Activated CD4-positive, alpha-beta T cell treated with anti-CD3 and anti-CD28 coated beads for 36 hours (primary cell): ENCODE results near the gene TET2. TPM values are rescaled to one million over a fixed set of nuclear protein-coding genes. Genes with fewer than 3 reads are reported as not detected.

ENCODE experiments used
- ATAC-seq: fragments of 200-7000 bp; cut with Tn5 transposase; one replicate; pipeline ENCODE4 v1.10.0; 2021; ENCODE audit warnings: mild to moderate bottlenecking, moderate library complexity
- CTCF ChIA-PET: fragments of 350-600 bp; sonication (Branson Sonifier 250); formaldehyde crosslinking; loops from one replicate; lab custom pipeline; 2021; ENCODE audit warnings: antibody characterized with exemption; lab: Charles Lee
- POLR2A ChIA-PET: fragments of 350-600 bp; sonication (Branson Sonifier 250); formaldehyde crosslinking; loops from one replicate; lab custom pipeline; 2021; ENCODE audit warnings: antibody characterized with exemption, inconsistent platforms; lab: Charles Lee
- DNase-seq: peaks from one replicate; pipeline ENCODE4 v3.0.0-alpha.2; 2020
- H3K27ac Mint-ChIP-seq: one replicate; pipeline ENCODE4 v1.8.0; 2021; ENCODE audit warnings: mixed read lengths
- H3K27me3 Mint-ChIP-seq: one replicate; pipeline ENCODE4 v1.8.0; 2021; ENCODE audit warnings: mixed read lengths
- H3K36me3 Mint-ChIP-seq: one replicate; pipeline ENCODE4 v1.8.0; 2021; ENCODE audit warnings: low read depth, mixed read lengths
- H3K4me1 Mint-ChIP-seq: one replicate; pipeline ENCODE4 v1.8.0; 2021; ENCODE audit warnings: mixed read lengths
- H3K4me3 Mint-ChIP-seq: one replicate; pipeline ENCODE4 v1.8.0; 2021; ENCODE audit warnings: mild to moderate bottlenecking, moderate library complexity, mixed read lengths
- H3K9me3 Mint-ChIP-seq: one replicate; pipeline ENCODE4 v1.8.0; 2021; ENCODE audit warnings: low read depth, mixed read lengths
- intact Hi-C, 2 experiments: fragments of 100-400 bp; cut with DNase I in 1 of 2; cut with micrococcal nuclease in 1 of 2; formaldehyde crosslinking; loops; one replicate each; pipeline versions ENCODE4 v1.14.2 to v1.15.1; 2022 to 2024; cut with DNase I, micrococcal nuclease
- total RNA-seq, 2 experiments: library from RNA; stranded (reverse); gene quantifications; one replicate each; pipeline ENCODE4 v1.2.3, GENCODE V29; 2021

The TET2 gene
- total RNA-seq, 2 experiments from 2014 or later, result 35.0 to 40.6 TPM

DNA sequence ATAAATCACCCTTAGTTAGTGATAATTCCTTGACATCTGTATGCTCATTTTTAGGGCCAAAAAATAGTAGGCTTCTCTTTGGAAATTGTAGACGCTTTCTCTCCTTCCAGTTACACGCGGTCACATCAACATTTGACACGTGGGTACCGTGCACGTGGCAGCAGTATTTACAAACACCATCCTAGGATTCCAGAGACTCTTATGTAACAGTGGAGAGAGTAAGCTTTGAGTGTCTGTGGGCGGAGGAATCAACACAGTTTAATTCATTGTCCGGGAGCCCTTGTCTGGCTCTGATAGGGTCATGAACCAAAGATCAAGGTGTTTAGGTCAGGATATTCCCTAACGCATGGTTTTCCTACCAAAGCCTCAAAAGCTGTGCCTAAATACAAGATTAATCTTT is 12.2 kb downstream of the TET2 start:
- no peaks in the 10 kb centered on the region for H3K27me3 Mint-ChIP-seq
- intact Hi-C loops, result no loop called here
- ATAC-seq, result no peak
- ChIA-PET CTCF (interaction anchor here (0.6 kb wide), 1 partner anchor 19 kb away, joined by 5 read pairs; no protein-coding TSS in a partner anchor), POLR2A (no interaction called here)
- peaks cover 37% of the 10 kb centered on the region for H3K4me1 Mint-ChIP-seq
- DNase-seq, result no peak
- no peak overlapping the region for H3K4me3 Mint-ChIP-seq
- H3K36me3 Mint-ChIP-seq, result peaks cover 18% of the 10 kb centered on the region
- H3K27ac Mint-ChIP-seq, result no peak overlapping the region
- H3K9me3 Mint-ChIP-seq, result no peaks in the 10 kb centered on the region

DNA sequence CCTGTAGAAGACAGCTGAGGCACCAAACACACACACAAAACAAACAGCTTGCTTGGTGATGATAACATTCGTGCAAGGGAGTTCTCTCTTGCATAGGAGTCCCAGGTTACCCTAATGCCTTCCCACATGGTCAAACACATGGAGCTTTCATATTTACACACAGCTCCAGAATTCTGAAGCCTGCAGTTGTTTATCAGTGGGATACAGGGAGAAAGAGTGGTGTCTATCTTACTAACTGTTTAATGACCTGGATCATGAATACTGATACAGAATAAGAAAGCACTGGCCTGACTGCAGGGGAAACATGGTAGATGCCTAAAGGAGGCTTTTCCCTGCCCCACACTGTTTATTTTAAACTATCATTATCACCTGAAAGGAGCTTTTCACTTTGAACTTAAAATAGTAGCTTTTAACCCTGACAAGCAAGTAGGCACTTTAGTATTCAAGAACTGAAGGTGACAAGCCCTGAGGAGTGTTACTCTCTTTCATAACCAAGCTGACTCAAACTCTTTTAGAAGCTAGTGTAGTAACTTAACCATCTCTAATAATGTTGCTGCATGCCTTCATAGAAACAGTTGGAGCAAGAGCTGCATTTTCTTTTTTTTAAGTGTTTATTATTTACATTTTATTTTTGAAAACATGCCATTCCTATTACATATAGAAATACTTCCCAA is 15.6 kb downstream of the TET2 start:
- ChIA-PET CTCF (interaction anchor here (0.6 to 1.8 kb wide), 4 partner anchors 29 to 69 kb away, joined by 3 to 5 read pairs (median 4); no protein-coding TSS in a partner anchor), POLR2A (no interaction called here)
- Mint-ChIP-seq H3K4me3 (no peak overlapping the region), H3K4me1 (peaks cover 12% of the 10 kb centered on the region), H3K27me3 (no peaks in the 10 kb centered on the region), H3K9me3 (no peaks in the 10 kb centered on the region), H3K27ac (no peak overlapping the region), H3K36me3 (peaks cover 20% of the 10 kb centered on the region)
- no peak for ATAC-seq
- intact Hi-C loops, result no loop called here
- no peak for DNase-seq

DNA sequence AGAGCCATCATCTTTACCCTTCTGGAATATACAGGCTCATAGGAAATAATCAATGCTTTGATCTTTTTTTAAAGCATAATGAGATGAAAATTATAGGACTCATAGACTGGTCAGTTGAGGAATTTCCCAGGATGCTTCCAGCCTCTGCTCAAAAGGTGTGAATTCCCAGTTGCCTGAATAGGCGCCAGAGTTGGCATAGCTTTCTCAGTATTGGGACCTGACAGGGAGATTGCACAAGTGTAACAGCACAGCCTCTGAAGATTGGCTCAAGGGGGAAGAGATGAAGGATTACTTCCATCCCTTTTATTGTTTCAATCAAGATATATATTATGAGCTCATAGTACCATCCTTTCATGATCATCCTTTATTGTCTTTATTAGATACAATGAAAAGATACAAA is 17.9 kb downstream of the TET2 start:
- intact Hi-C loops, result no loop called here
- ATAC-seq, result no peak
- Mint-ChIP-seq H3K36me3 (peaks cover 33% of the 10 kb centered on the region), H3K9me3 (peaks cover 4% of the 10 kb centered on the region), H3K27ac (no peak overlapping the region), H3K27me3 (no peaks in the 10 kb centered on the region), H3K4me1 (peaks cover 12% of the 10 kb centered on the region), H3K4me3 (no peak overlapping the region)
- ChIA-PET POLR2A (no interaction called here), CTCF (interaction anchor here (1.8 kb wide), 1 partner anchor 67 kb away, joined by 5 read pairs; no protein-coding TSS in a partner anchor)
- DNase-seq, result no peak

DNA sequence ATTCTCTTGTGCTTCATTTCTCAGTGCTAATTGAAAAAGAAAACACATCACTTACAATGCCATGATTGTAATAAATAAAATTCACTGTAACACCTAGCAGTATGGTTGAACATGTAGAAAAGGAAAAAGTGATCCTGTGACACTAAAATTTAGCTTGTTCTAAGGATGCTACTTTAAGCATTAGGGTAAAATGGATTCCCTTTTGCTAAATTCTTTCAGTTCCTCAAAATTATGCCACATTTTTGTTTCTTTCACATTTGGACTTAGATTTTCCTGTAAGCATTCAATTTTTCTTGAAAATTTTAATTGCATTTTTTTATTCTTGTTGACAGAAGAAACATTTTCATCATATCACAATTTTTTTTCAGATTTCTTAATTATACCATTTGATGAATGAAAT is 19.4 kb downstream of the TET2 start:
- peaks cover 13% of the 10 kb centered on the region for H3K4me1 Mint-ChIP-seq
- ATAC-seq, result no peak
- no peak overlapping the region for H3K27ac Mint-ChIP-seq
- H3K27me3 Mint-ChIP-seq, result no peaks in the 10 kb centered on the region
- POLR2A ChIA-PET, result no interaction called here
- CTCF ChIA-PET, result no interaction called here
- H3K36me3 Mint-ChIP-seq, result peaks cover 44% of the 10 kb centered on the region
- intact Hi-C loops, result no loop called here
- H3K9me3 Mint-ChIP-seq, result peaks cover 4% of the 10 kb centered on the region
- no peak overlapping the region for H3K4me3 Mint-ChIP-seq
- no peak for DNase-seq

DNA sequence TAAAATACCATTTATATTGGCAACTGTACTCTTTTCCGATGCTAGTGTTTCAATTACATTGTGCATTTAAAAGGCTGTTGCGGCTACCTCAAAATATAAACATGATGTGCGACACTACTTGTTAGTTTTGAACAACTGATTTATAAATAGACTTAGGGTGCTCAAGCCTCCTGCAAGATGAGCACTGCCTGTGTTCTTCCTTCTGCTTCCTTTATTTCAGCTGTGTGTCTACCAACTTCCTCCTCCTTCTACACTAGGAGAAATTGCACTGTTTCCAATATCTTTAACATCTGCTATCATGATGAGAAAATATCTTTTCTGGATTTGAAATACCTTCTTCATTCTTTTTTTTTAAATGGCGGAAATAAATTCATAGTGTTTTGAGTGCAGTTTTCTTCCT is 24.0 kb downstream of the TET2 start:
- ChIA-PET CTCF (no interaction called here), POLR2A (interaction anchor here (0.7 kb wide), 1 partner anchor 11 kb away, joined by 4 read pairs; no protein-coding TSS in a partner anchor)
- no peak overlapping the region for H3K27ac Mint-ChIP-seq
- H3K4me1 Mint-ChIP-seq, result peaks cover 15% of the 10 kb centered on the region
- no peak overlapping the region for H3K4me3 Mint-ChIP-seq
- no peak for ATAC-seq
- no peaks in the 10 kb centered on the region for H3K27me3 Mint-ChIP-seq
- no peak for DNase-seq
- H3K9me3 Mint-ChIP-seq, result peaks cover 22% of the 10 kb centered on the region
- peaks cover 65% of the 10 kb centered on the region for H3K36me3 Mint-ChIP-seq
- intact Hi-C loops, result no loop called here

DNA sequence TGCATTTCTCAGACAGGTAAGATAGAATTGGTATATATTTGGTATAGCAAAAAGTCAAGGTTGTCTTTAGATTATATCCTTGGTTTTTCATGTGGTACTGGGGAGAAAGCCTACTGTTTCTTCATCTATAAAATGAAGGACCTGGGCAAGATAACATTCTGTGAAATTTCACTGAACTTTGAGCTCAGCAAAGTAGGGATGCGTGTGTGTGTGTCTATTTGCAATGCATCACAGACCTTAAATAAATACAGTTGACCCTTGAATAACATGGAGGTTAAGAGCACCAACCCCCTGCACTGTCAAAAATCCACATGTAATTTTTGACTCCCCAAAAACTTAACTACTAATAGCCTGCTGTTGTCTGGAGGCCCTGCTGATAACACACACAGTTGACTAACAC is 25.2 kb downstream of the TET2 start:
- DNase-seq, result no peak
- peaks cover 25% of the 10 kb centered on the region for H3K9me3 Mint-ChIP-seq
- H3K27me3 Mint-ChIP-seq, result no peaks in the 10 kb centered on the region
- no peak overlapping the region for H3K27ac Mint-ChIP-seq
- H3K4me3 Mint-ChIP-seq, result no peak overlapping the region
- no peak for ATAC-seq
- CTCF ChIA-PET, result interaction anchor here (1.3 kb wide), 1 partner anchor 22 kb away, joined by 4 read pairs; no protein-coding TSS in a partner anchor
- H3K36me3 Mint-ChIP-seq, result peaks cover 76% of the 10 kb centered on the region
- POLR2A ChIA-PET, result no interaction called here
- peaks cover 19% of the 10 kb centered on the region for H3K4me1 Mint-ChIP-seq
- intact Hi-C loops, result no loop called here

DNA sequence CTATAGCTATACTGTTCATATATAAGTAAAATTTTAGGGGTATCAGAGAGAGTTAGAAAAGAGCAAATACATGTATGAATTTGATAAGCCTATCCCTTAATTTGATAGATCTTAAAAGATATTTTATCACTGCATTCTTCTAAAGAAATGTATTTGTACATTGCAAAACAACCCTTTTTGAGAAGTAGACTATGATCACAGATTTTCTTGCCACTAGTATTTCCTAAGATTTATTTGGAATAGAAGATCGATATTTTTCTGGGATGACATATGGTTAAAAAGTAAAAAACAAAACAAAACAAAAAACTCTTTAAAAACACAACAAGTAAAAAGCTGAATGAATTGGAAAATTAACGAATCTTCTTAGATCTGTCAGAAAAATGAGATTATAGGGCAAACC is 27.4 kb downstream of the TET2 start:
- POLR2A ChIA-PET, result no interaction called here
- Mint-ChIP-seq H3K9me3 (peaks cover 31% of the 10 kb centered on the region), H3K4me1 (peaks cover 36% of the 10 kb centered on the region), H3K36me3 (peaks cover 67% of the 10 kb centered on the region), H3K4me3 (no peak overlapping the region), H3K27me3 (no peaks in the 10 kb centered on the region), H3K27ac (no peak overlapping the region)
- no peak for ATAC-seq
- no peak for DNase-seq
- intact Hi-C loops, result no loop called here
- CTCF ChIA-PET, result no interaction called here

GRCh38 chr4:105179539-105180401 is 33.1 kb downstream of the TET2 start:
- no peaks in the 10 kb centered on the region for H3K27me3 Mint-ChIP-seq
- ChIA-PET POLR2A (no interaction called here), CTCF (interaction anchor here (1.1 kb wide), 1 partner anchor 17 kb away, joined by 3 read pairs; no protein-coding TSS in a partner anchor)
- peak; percentile 44 for ATAC-seq
- no peak overlapping the region for H3K4me3 Mint-ChIP-seq
- intact Hi-C loops, result no loop called here
- H3K36me3 Mint-ChIP-seq, result peaks cover 39% of the 10 kb centered on the region
- peaks cover 17% of the 10 kb centered on the region for H3K9me3 Mint-ChIP-seq
- peaks cover 51% of the 10 kb centered on the region for H3K4me1 Mint-ChIP-seq
- no peak overlapping the region for H3K27ac Mint-ChIP-seq
- no peak for DNase-seq

DNA sequence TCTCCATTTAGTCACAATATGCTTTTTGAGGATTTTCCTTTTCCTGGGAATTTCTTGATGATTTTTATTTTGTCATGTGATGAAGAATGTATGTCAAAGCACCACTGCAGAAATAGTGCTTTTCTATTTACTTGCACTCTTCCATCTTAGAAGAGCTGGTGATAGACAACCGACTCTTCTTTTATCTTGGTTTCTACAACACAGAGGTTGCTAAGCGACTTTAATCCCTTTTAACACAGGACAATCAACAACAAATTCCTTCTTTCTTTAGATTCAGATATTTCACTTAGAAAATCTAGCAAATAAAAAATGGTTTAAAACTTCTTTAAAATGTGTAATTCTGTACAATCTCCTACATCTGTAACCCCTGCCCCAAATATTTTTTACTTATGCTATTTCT is 34.6 kb downstream of the TET2 start:
- H3K4me3 Mint-ChIP-seq, result no peak overlapping the region
- ChIA-PET POLR2A (interaction anchor here (0.6 kb wide), 1 partner anchor 11 kb away, joined by 4 read pairs; no protein-coding TSS in a partner anchor), CTCF (interaction anchor here (1.3 kb wide), 1 partner anchor 25 kb away, joined by 3 read pairs; no protein-coding TSS in a partner anchor)
- peaks cover 30% of the 10 kb centered on the region for H3K36me3 Mint-ChIP-seq
- intact Hi-C loops, result no loop called here
- no peak for ATAC-seq
- no peak overlapping the region for H3K27ac Mint-ChIP-seq
- H3K9me3 Mint-ChIP-seq, result peaks cover 9% of the 10 kb centered on the region
- H3K4me1 Mint-ChIP-seq, result peaks cover 59% of the 10 kb centered on the region
- no peaks in the 10 kb centered on the region for H3K27me3 Mint-ChIP-seq
- no peak for DNase-seq

DNA sequence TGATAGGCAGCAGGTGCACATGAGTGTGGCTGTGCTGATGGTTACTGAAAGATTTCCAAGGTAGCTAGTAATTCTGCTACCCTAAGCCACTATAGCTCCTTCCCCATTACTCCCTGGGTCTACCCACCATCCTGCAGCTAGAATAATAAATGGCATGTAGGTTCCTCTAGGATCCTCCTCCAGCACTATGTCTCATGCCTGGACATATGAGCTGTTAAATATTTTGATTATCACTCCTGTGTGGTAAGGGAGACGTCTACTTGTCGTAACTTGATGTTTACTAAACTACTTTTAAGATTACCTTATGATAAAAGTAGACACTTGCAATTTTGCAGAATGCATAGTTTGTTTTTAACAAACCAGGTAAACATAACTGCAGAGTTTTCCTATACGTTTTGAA is 35.5 kb downstream of the TET2 start:
- ATAC-seq (no peak), DNase-seq (no peak)
- H3K4me3 Mint-ChIP-seq, result no peak overlapping the region
- peaks cover 22% of the 10 kb centered on the region for H3K36me3 Mint-ChIP-seq
- ChIA-PET CTCF (interaction anchor here (1.3 kb wide), 1 partner anchor 26 kb away, joined by 3 read pairs; no protein-coding TSS in a partner anchor), POLR2A (no interaction called here)
- H3K9me3 Mint-ChIP-seq, result peaks cover 3% of the 10 kb centered on the region
- intact Hi-C loops, result no loop called here
- no peak overlapping the region for H3K27ac Mint-ChIP-seq
- H3K27me3 Mint-ChIP-seq, result no peaks in the 10 kb centered on the region
- peaks cover 61% of the 10 kb centered on the region for H3K4me1 Mint-ChIP-seq

DNA sequence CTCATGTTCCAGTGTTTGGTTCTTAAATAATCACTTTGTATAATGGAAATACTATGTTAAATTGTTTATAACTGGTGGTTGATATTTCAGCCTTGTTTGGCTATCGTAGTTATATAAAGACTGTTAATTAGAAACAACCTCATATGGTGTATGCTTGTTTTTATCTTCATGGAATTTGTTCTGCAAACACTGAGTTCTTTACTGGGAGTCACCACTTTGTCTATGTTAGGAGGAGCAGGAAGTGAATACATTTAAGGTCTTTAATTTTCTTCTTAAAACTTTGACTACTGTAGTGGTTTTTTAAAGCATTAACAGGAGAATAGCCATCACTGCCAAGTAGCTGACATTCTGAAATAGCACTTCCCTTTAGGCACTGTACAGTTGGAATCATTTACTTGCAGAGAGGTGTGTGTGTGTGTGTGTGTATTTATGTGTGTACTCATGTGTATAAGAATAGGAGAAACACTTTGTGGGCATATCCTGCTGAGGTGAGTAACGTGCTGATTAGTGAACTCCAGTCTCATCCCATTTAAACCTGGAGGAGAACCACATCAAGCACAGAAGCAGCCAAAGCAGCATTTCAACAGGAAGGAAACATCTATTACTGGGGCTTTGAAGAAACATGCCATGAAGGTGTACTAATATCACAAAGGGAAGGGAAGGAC is 37.8 kb downstream of the TET2 start:
- peak overlapping the region; percentile 34 for H3K27ac Mint-ChIP-seq
- no peaks in the 10 kb centered on the region for H3K9me3 Mint-ChIP-seq
- peaks cover 31% of the 10 kb centered on the region for H3K36me3 Mint-ChIP-seq
- peaks cover 64% of the 10 kb centered on the region for H3K4me1 Mint-ChIP-seq
- no peak overlapping the region for H3K4me3 Mint-ChIP-seq
- DNase-seq, result no peak
- intact Hi-C loops, result no loop called here
- ChIA-PET POLR2A (interaction anchor here (0.6 kb wide), 1 partner anchor 602 kb away, joined by 5 read pairs; no protein-coding TSS in a partner anchor), CTCF (interaction anchor here (0.5 kb wide), 1 partner anchor 235 kb away, joined by 4 read pairs; no protein-coding TSS in a partner anchor)
- ATAC-seq, result no peak
- H3K27me3 Mint-ChIP-seq, result no peaks in the 10 kb centered on the region
